ENCODE data around the gene DPEP3.
"Not testable (repeated sequence)": the region's sequence is repeated elsewhere in the genome, so short reads cannot be mapped to it uniquely, and the experiment has no call there.

The DPEP3 gene

GRCh38 chr16:67979955-67980678 is at the start of gene DPEP3:
Gene DPEP3 (minus strand): TSS chr16:67980499. CDS start chr16:67980380, 119 bp downstream.
- no peak for DNase-seq

- DNase-seq, result no peak
Measured at GRCh38 chr16:68028996-68029395, 48.7 kb upstream of the DPEP3 start.

- peak; percentile 96 for DNase-seq
Measured at GRCh38 chr16:68022728-68023537, 42.6 kb upstream of the DPEP3 start, which contains the start of the genes DDX28 and DUS2. Gene DDX28 (minus strand): TSS chr16:68023232. CDS start chr16:68023202, 30 bp downstream. Gene DUS2 (plus strand): TSS chr16:68023284. CDS start chr16:68038024, 14,740 bp downstream.

- no peak for DNase-seq
Measured at GRCh38 chr16:68022278-68022727, 42.0 kb upstream of the DPEP3 start.

GRCh38 chr16:68021490-68021889 is 41.2 kb upstream of the DPEP3 start:
- no peak for DNase-seq

- no peak for DNase-seq
Measured at GRCh38 chr16:68019167-68019680, 38.9 kb upstream of the DPEP3 start.

- DNase-seq, result no peak
Measured at GRCh38 chr16:68015681-68016080, 35.4 kb upstream of the DPEP3 start, which contains the start of gene DPEP2NB. Gene DPEP2NB (minus strand): TSS chr16:68015911. CDS start chr16:68015770, 141 bp downstream.

GRCh38 chr16:68013440-68013839 is 33.1 kb upstream of the DPEP3 start:
- no peak for DNase-seq

GRCh38 chr16:68009872-68010271 is 29.6 kb upstream of the DPEP3 start:
- not testable (repeated sequence) for DNase-seq

GRCh38 chr16:68009157-68009735 is 28.9 kb upstream of the DPEP3 start:
- no peak for DNase-seq

- DNase-seq, result no peak
Measured at GRCh38 chr16:68005786-68006286, 25.5 kb upstream of the DPEP3 start.

GRCh38 chr16:68005211-68005610 is 24.9 kb upstream of the DPEP3 start:
- no peak for DNase-seq

- DNase-seq, result no peak
Measured at GRCh38 chr16:68003031-68003430, 22.7 kb upstream of the DPEP3 start.

- DNase-seq, result no peak
Measured at GRCh38 chr16:68000450-68000849, 20.2 kb upstream of the DPEP3 start.

GRCh38 chr16:67999985-68000384 is 19.7 kb upstream of the DPEP3 start:
- no peak for DNase-seq

GRCh38 chr16:67998779-67999688 is 18.7 kb upstream of the DPEP3 start, which contains the start of gene DPEP2:
Gene DPEP2 (minus strand): TSS chr16:67999484. CDS start chr16:67993212, 6,272 bp downstream.
- DNase-seq, result not testable (repeated sequence)

- not testable (repeated sequence) for DNase-seq
Measured at GRCh38 chr16:67998231-67998778, 18.0 kb upstream of the DPEP3 start.

- no peak for DNase-seq
Measured at GRCh38 chr16:67996666-67997065, 16.4 kb upstream of the DPEP3 start.

GRCh38 chr16:67995423-67995822 is 15.1 kb upstream of the DPEP3 start:
- no peak for DNase-seq

GRCh38 chr16:67994040-67994408 is 13.7 kb upstream of the DPEP3 start:
- not testable (repeated sequence) for DNase-seq
